ENCODE results near the gene GALNT6.
A peak's percentile ranks its signal among the peaks of the same experiment; 100 is the strongest.
"Not testable (repeated sequence)": the region's sequence is repeated elsewhere in the genome, so short reads cannot be mapped to it uniquely, and the experiment has no call there.

GALNT6 gene

DNA sequence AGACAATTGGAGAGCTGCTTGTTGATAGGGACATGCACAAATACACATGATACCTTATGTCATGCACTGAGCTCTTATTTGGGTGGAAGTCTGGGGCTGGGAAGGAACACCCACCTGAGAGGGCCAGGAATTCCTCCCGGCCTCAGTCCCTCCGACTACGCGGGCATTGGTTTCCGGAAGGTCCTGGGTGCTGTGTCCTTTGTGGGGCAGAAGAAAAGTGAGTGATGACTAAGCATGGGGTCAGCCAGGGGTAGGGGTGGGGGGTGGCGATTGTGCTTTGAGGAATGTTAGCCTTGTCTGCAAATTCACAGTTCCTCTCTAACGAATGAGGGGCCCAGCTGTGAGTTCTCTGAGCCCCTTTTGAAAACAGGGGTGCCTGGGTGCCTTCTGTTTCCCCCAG is 45.5 kb downstream of the GALNT6 start:
- H3K36me3 ChIP-seq (ENCODE audit: control insufficient read depth in 1 of 2, insufficient read depth in 2 of 2, low read length in 2 of 2), result no peaks in the 10 kb centered on the region
- H3K27ac ChIP-seq (ENCODE audit: low read length), result no peak overlapping the region
- H3K4me1 ChIP-seq (ENCODE audit: control insufficient read depth in 1 of 2, insufficient read depth in 2 of 2, low read length in 2 of 2), result peaks cover 0 to 3% of the 10 kb centered on the region in 2 donors
- no peaks in the 10 kb centered on the region for H3K27me3 ChIP-seq (ENCODE audit: low read depth, low read length)
- no peaks in the 10 kb centered on the region for H3K9me3 ChIP-seq (ENCODE audit: control insufficient read depth in 1 of 2, low read length in 2 of 2)
- H3K4me3 ChIP-seq (ENCODE audit: low read depth in 1 of 2, low read length in 2 of 2), result no peak overlapping the region

DNA sequence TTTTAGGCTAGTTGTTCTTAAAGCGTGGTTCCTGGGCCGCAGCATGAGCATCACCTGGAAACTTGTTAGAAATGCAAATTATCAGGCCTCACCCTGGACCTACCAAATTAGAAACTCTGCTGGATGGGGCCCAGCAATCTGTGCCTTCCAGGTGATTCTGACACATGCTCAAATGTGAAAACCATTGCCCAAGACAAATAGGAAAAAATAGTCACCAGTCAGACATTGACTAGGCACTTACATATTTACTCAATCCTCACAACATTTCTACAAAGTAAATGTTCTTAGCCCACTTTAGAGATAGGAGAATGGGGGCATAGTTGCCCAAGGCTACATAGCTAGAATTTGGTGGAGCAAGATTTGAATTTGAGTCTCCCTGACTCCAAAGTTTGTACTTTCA is 48.0 kb downstream of the GALNT6 start:
- Histone ChIP-seq H3K27ac (ENCODE audit: low read length) (no peak overlapping the region), H3K36me3 (ENCODE audit: control insufficient read depth in 1 of 2, insufficient read depth in 2 of 2, low read length in 2 of 2) (no peaks in the 10 kb centered on the region), H3K4me3 (ENCODE audit: low read depth in 1 of 2, low read length in 2 of 2) (no peak overlapping the region)

DNA sequence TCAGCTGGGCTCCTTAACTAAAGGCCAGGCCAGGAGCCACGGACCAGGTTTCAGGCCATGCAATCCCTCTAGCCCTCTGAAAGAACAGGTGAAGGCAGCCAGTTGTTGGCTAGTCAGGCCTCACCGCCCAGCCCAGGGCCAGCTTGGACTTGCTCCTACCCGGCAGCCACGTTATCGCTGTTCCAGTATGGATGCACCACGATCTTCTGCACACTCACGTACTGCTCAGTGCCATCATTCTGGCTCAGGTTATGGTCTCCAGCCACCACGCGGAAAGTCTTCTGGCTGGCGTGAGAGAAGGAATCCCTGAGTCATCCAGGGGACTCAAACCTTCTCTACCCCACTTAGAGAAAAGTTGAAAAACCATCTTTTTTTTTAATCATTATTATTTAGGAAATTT is 48.8 kb downstream of the GALNT6 start:
- H3K27ac ChIP-seq (ENCODE audit: low read length), result no peak overlapping the region
- peaks cover 0 to 3% of the 10 kb centered on the region in 2 donors for H3K4me1 ChIP-seq (ENCODE audit: control insufficient read depth in 1 of 2, insufficient read depth in 2 of 2, low read length in 2 of 2)
- H3K4me3 ChIP-seq (ENCODE audit: low read depth in 1 of 2, low read length in 2 of 2), result no peak overlapping the region
- no peaks in the 10 kb centered on the region for H3K36me3 ChIP-seq (ENCODE audit: control insufficient read depth in 1 of 2, insufficient read depth in 2 of 2, low read length in 2 of 2)
- H3K9me3 ChIP-seq (ENCODE audit: control insufficient read depth in 1 of 2, low read length in 2 of 2), result no peaks in the 10 kb centered on the region
- no peaks in the 10 kb centered on the region for H3K27me3 ChIP-seq (ENCODE audit: low read depth, low read length)

More for the DNA sequence above, 48.0 kb downstream of the GALNT6 start:
- H3K27me3 ChIP-seq (ENCODE audit: low read depth, low read length), result no peaks in the 10 kb centered on the region
- peaks cover 0 to 3% of the 10 kb centered on the region in 2 donors for H3K4me1 ChIP-seq (ENCODE audit: control insufficient read depth in 1 of 2, insufficient read depth in 2 of 2, low read length in 2 of 2)
- H3K9me3 ChIP-seq (ENCODE audit: control insufficient read depth in 1 of 2, low read length in 2 of 2), result no peaks in the 10 kb centered on the region

DNA sequence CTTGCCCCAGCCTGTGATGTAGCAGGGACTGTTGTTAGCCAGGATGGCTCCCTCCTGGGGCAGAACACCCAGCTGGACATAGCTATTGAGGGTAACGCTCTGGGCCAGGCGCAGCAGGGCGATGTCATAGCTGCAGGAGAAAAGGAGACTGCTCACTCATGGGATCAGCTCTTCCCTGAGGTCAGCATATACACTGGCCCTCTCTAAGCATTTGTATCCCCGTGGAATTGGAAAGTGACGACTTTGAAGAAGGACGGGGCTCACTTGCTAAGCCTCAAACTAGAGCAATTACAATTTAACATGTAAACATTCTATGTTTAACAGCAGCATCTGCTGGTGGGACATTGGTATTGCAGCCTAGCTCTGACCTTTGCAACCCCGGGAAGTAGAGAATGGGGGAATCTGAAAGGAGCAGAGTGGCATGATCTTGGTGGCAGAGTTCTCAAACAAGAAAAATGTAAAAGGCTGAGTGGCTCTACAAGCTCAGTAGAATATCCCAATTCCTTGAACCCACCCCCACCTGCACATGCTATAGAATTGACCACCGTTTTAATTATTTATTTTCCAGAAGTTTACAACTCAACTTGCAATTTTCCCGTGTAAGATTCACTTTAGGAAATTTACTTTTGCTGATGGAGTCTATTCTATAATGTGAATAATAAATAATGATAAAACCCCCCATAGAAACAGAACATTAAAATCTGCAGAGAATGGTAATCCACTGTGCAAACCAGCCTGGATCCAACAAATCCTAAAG is 49.8 kb downstream of the GALNT6 start:
- Histone ChIP-seq H3K27ac (ENCODE audit: low read length) (no peak overlapping the region), H3K4me1 (ENCODE audit: control insufficient read depth in 1 of 2, insufficient read depth in 2 of 2, low read length in 2 of 2) (peaks cover 0 to 3% of the 10 kb centered on the region in 2 donors), H3K4me3 (ENCODE audit: low read depth in 1 of 2, low read length in 2 of 2) (peak overlapping the region in 1 of 2 donors; percentile 61), H3K36me3 (ENCODE audit: control insufficient read depth in 1 of 2, insufficient read depth in 2 of 2, low read length in 2 of 2) (no peaks in the 10 kb centered on the region), H3K9me3 (ENCODE audit: control insufficient read depth in 1 of 2, low read length in 2 of 2) (no peaks in the 10 kb centered on the region), H3K27me3 (ENCODE audit: low read depth, low read length) (no peaks in the 10 kb centered on the region)

DNA sequence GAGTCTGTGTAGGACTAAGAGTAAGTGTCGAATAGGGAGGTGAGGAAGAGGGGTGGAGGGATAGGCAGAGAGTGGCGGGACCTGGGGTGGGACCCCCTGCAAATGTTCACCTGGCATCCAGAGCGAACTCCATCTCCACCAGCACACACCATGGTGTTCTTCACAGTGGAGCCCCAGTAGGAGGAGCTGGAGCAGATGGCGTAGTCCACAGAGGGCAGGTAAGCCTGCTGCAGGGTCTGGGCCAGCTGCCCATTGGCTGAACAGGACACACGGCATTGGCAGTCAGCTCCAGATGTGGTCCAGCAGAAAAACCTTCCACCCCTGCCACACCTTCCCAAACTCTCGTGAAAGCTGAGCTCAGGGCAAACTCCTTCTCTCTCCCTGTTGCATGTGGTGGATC is 51.5 kb downstream of the GALNT6 start:
- Histone ChIP-seq H3K4me3 (ENCODE audit: low read depth in 1 of 2, low read length in 2 of 2) (no peak overlapping the region), H3K36me3 (ENCODE audit: control insufficient read depth in 1 of 2, insufficient read depth in 2 of 2, low read length in 2 of 2) (no peaks in the 10 kb centered on the region), H3K4me1 (ENCODE audit: control insufficient read depth in 1 of 2, insufficient read depth in 2 of 2, low read length in 2 of 2) (peaks cover 0 to 3% of the 10 kb centered on the region in 2 donors), H3K27me3 (ENCODE audit: low read depth, low read length) (no peaks in the 10 kb centered on the region), H3K27ac (ENCODE audit: low read length) (no peak overlapping the region), H3K9me3 (ENCODE audit: control insufficient read depth in 1 of 2, low read length in 2 of 2) (no peaks in the 10 kb centered on the region)

DNA sequence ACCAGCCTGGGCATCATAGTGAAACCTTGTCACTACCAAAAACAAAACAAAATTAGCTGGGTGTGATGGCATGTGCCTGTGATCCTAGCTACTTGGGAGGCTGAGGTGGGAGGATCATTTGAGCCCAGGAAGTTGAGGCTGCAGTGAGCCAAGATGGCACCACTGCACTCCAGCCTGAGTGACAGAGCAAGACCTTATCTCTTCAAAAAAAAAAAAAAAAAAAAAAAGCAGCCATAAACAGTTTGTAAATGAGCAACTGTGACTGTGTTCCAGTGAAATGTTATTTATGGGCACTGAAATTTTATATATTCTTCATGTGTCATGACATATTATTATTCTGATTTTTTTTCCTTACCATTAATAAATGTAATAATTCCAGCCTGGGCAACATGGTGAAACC is 53.9 kb downstream of the GALNT6 start:
- not testable (repeated sequence) for H3K4me1 ChIP-seq (ENCODE audit: control insufficient read depth in 1 of 2, insufficient read depth in 2 of 2, low read length in 2 of 2); H3K27ac ChIP-seq (ENCODE audit: low read length); H3K9me3 ChIP-seq (ENCODE audit: control insufficient read depth in 1 of 2, low read length in 2 of 2); H3K27me3 ChIP-seq (ENCODE audit: low read depth, low read length); H3K4me3 ChIP-seq (ENCODE audit: low read depth in 1 of 2, low read length in 2 of 2); H3K36me3 ChIP-seq (ENCODE audit: control insufficient read depth in 1 of 2, insufficient read depth in 2 of 2, low read length in 2 of 2)

DNA sequence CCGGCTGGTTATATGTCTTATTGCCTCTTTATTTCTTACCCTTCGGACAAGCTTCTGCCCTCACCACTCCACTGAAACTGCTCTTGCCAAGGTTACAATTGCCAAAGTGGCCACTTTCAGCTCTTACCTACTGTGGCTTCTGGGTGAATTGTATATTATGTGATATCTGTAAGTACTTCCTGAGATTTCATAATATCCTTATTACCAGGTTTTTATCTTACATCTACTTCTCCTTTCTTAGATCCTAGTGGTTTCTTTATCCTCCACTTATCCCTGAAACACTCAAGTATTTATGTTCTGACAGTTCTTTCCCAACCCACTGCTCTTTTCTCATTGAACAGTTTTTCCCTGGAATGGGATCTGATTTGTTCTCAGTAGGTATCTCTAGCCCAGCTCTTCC is 55.3 kb downstream of the GALNT6 start:
- Histone ChIP-seq H3K36me3 (ENCODE audit: control insufficient read depth in 1 of 2, insufficient read depth in 2 of 2, low read length in 2 of 2) (no peaks in the 10 kb centered on the region), H3K27me3 (ENCODE audit: low read depth, low read length) (no peaks in the 10 kb centered on the region), H3K27ac (ENCODE audit: low read length) (no peak overlapping the region), H3K4me1 (ENCODE audit: control insufficient read depth in 1 of 2, insufficient read depth in 2 of 2, low read length in 2 of 2) (no peaks in the 10 kb centered on the region), H3K4me3 (ENCODE audit: low read depth in 1 of 2, low read length in 2 of 2) (no peak overlapping the region), H3K9me3 (ENCODE audit: control insufficient read depth in 1 of 2, low read length in 2 of 2) (no peaks in the 10 kb centered on the region)

DNA sequence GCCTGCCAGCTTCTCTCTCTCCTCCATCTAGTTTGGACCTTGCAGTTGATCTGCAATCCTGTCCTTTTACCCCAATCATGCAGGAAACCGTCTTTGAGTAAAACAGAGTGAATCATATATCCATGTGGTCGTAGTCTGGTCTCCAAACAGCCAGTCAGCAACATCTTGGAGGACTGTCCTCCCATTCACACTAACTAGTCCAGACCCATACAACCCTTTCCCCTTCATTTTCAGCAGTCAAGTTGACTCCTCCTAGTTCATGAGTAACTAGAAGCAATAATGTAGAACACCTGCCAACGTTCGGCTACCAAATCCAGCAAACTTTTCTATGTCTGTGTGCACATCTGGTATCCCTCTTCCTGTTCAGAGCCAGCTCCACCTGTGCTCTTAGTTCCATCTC is 56.4 kb downstream of the GALNT6 start:
- no peak overlapping the region for H3K4me3 ChIP-seq (ENCODE audit: low read depth in 1 of 2, low read length in 2 of 2)
- H3K4me1 ChIP-seq (ENCODE audit: control insufficient read depth in 1 of 2, insufficient read depth in 2 of 2, low read length in 2 of 2), result no peaks in the 10 kb centered on the region

DNA sequence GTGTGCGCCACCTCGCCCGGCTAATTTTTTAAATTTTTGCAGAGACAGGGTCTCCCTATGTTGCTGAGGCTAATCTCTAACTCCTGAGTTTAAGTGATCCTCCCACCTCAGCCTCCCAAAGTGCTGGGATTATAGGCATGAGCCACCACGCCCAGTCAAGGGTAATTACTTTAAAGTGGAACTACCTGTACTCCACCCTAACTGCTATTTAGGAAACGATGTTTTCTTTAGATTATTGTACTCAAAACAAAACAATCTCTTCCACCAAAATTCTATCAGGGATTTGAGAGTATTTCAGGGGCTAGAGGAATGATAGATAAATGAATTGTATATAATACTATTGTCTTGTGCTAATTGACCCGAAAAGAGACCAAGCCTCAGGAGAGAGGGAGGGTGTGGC is 57.7 kb downstream of the GALNT6 start:
- no peaks in the 10 kb centered on the region for H3K36me3 ChIP-seq (ENCODE audit: control insufficient read depth in 1 of 2, insufficient read depth in 2 of 2, low read length in 2 of 2)
- no peaks in the 10 kb centered on the region for H3K9me3 ChIP-seq (ENCODE audit: control insufficient read depth in 1 of 2, low read length in 2 of 2)
- no peak overlapping the region for H3K27ac ChIP-seq (ENCODE audit: low read length)
- H3K4me1 ChIP-seq (ENCODE audit: control insufficient read depth in 1 of 2, insufficient read depth in 2 of 2, low read length in 2 of 2), result peaks cover 0 to 3% of the 10 kb centered on the region in 2 donors
- H3K27me3 ChIP-seq (ENCODE audit: low read depth, low read length), result no peaks in the 10 kb centered on the region
- H3K4me3 ChIP-seq (ENCODE audit: low read depth in 1 of 2, low read length in 2 of 2), result no peak overlapping the region

More for the DNA sequence above, 56.4 kb downstream of the GALNT6 start:
- Histone ChIP-seq H3K36me3 (ENCODE audit: control insufficient read depth in 1 of 2, insufficient read depth in 2 of 2, low read length in 2 of 2) (no peaks in the 10 kb centered on the region), H3K9me3 (ENCODE audit: control insufficient read depth in 1 of 2, low read length in 2 of 2) (no peaks in the 10 kb centered on the region), H3K27me3 (ENCODE audit: low read depth, low read length) (no peaks in the 10 kb centered on the region), H3K27ac (ENCODE audit: low read length) (no peak overlapping the region)

DNA sequence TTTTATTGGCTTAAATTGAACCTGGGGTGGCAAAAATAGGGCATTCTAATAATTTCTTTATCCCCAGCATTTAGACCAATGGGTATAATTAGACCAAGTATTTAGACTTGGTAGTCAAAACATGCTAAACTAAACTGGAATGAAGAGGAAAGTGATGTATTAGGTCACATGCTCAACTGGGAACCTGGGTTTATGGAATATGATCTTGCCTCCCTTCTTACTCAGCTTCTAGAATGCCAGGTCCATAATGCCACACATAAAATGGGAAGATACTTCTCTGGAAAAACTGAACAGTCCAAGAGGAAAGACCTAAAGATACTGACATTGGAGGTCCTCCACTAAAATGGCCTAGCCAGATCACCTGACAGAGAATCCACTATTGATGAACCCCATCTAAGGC is 61.0 kb downstream of the GALNT6 start:
- Histone ChIP-seq H3K36me3 (ENCODE audit: control insufficient read depth in 1 of 2, insufficient read depth in 2 of 2, low read length in 2 of 2) (no peaks in the 10 kb centered on the region), H3K4me1 (ENCODE audit: control insufficient read depth in 1 of 2, insufficient read depth in 2 of 2, low read length in 2 of 2) (peaks cover 0 to 3% of the 10 kb centered on the region in 2 donors), H3K4me3 (ENCODE audit: low read depth in 1 of 2, low read length in 2 of 2) (no peak overlapping the region), H3K27ac (ENCODE audit: low read length) (no peak overlapping the region), H3K9me3 (ENCODE audit: control insufficient read depth in 1 of 2, low read length in 2 of 2) (no peaks in the 10 kb centered on the region), H3K27me3 (ENCODE audit: low read depth, low read length) (no peaks in the 10 kb centered on the region)

DNA sequence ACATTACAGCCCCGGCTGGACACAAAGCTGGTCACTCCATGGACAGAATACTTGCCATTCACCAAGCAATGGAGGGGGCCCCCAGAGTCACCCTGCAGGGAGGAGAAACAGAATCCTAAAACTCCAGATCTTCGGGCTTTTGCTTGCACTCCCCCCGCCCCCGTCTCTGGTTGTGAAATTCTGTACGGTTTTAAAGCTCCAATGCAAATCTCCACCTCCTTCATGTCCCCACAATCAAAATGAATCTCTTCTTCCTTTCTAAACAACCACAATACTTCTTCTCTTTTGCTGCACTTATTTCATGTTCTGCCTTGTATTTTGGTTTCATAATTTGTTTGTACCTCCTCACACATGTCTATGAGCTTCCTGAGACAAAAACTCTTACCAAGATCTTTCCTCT is 61.5 kb downstream of the GALNT6 start:
- Histone ChIP-seq H3K4me1 (ENCODE audit: control insufficient read depth in 1 of 2, insufficient read depth in 2 of 2, low read length in 2 of 2) (peaks cover 0 to 3% of the 10 kb centered on the region in 2 donors), H3K4me3 (ENCODE audit: low read depth in 1 of 2, low read length in 2 of 2) (no peak overlapping the region), H3K27ac (ENCODE audit: low read length) (no peak overlapping the region), H3K9me3 (ENCODE audit: control insufficient read depth in 1 of 2, low read length in 2 of 2) (no peaks in the 10 kb centered on the region), H3K36me3 (ENCODE audit: control insufficient read depth in 1 of 2, insufficient read depth in 2 of 2, low read length in 2 of 2) (no peaks in the 10 kb centered on the region), H3K27me3 (ENCODE audit: low read depth, low read length) (no peaks in the 10 kb centered on the region)

DNA sequence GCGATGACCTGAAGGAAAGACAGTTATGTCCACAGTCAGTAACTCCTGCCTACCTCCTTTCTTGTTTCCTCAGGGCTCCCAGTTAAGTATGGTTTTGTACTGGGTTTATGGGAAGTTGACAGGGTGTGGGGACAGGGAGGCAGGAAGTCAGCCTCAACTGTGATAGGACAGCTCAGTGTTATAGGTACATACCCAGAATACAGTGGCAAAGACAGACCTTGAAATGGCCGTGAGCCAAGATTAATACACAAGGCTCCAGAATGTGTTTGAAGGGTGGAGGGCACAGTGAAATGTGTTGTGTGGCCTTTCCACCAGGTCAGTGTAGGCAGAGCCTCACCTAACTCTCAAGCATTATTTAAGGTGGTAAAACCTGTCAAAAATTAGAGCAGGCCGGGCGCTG is 62.6 kb downstream of the GALNT6 start:
- no peak overlapping the region for H3K4me3 ChIP-seq (ENCODE audit: low read depth in 1 of 2, low read length in 2 of 2)
- peaks cover 0 to 3% of the 10 kb centered on the region in 2 donors for H3K4me1 ChIP-seq (ENCODE audit: control insufficient read depth in 1 of 2, insufficient read depth in 2 of 2, low read length in 2 of 2)
- H3K27ac ChIP-seq (ENCODE audit: low read length), result no peak overlapping the region

More for the DNA sequence above, 62.6 kb downstream of the GALNT6 start:
- no peaks in the 10 kb centered on the region for H3K27me3 ChIP-seq (ENCODE audit: low read depth, low read length)
- H3K36me3 ChIP-seq (ENCODE audit: control insufficient read depth in 1 of 2, insufficient read depth in 2 of 2, low read length in 2 of 2), result no peaks in the 10 kb centered on the region
- H3K9me3 ChIP-seq (ENCODE audit: control insufficient read depth in 1 of 2, low read length in 2 of 2), result no peaks in the 10 kb centered on the region

Measured in muscle layer of duodenum (tissue), 2 donors.